Stimulated activated CD4-positive, alpha-beta T cell treated with anti-CD3 and anti-CD28 coated beads, Interleukin-1b, Interleukin-23, amount 100 ng/mL, for 48 hours (primary cell): Measurements from ENCODE around the gene ARHGAP29.

Source experiments
- DNase-seq: peaks from one replicate; pipeline ENCODE4 v3.0.0-alpha.2; 2020

ARHGAP29 gene, protein sequence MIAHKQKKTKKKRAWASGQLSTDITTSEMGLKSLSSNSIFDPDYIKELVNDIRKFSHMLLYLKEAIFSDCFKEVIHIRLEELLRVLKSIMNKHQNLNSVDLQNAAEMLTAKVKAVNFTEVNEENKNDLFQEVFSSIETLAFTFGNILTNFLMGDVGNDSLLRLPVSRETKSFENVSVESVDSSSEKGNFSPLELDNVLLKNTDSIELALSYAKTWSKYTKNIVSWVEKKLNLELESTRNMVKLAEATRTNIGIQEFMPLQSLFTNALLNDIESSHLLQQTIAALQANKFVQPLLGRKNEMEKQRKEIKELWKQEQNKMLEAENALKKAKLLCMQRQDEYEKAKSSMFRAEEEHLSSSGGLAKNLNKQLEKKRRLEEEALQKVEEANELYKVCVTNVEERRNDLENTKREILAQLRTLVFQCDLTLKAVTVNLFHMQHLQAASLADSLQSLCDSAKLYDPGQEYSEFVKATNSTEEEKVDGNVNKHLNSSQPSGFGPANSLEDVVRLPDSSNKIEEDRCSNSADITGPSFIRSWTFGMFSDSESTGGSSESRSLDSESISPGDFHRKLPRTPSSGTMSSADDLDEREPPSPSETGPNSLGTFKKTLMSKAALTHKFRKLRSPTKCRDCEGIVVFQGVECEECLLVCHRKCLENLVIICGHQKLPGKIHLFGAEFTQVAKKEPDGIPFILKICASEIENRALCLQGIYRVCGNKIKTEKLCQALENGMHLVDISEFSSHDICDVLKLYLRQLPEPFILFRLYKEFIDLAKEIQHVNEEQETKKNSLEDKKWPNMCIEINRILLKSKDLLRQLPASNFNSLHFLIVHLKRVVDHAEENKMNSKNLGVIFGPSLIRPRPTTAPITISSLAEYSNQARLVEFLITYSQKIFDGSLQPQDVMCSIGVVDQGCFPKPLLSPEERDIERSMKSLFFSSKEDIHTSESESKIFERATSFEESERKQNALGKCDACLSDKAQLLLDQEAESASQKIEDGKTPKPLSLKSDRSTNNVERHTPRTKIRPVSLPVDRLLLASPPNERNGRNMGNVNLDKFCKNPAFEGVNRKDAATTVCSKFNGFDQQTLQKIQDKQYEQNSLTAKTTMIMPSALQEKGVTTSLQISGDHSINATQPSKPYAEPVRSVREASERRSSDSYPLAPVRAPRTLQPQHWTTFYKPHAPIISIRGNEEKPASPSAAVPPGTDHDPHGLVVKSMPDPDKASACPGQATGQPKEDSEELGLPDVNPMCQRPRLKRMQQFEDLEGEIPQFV

GRCh38 chr1:94237291-94238226, at the start of gene ARHGAP29:
TSS of gene ARHGAP29 (minus strand) at chr1:94237584. CDS start at chr1:94231611, 5,973 bp downstream.
- peak; percentile 57 for DNase-seq

DNA sequence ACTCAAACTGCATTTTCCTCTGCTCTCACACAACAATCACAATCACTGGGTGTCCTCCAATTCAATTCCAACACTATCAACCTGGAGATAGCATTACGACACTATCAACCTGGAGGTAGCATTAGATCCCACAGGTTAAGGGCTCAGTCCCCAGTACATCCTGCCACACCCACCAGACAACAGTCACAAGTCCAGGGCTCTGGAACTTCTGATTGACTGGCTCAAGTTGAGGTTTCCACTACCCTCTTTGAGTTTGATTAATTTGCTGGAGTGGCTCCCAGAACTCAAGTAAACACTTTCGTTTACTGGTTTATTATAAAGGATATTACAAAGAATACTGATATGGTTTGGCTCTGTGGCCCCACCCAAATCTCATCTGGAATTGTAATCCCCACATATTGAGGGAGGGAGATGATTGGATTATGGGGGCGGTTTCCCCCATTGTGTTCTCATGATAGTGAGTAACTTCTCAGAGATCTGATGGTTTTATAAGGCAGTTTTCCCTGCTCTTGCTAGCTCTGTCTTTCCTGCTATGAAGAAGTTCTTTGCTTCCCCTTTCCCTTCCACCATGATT, 49.6 kb upstream of the ARHGAP29 start:
- DNase-seq = no peak

DNA sequence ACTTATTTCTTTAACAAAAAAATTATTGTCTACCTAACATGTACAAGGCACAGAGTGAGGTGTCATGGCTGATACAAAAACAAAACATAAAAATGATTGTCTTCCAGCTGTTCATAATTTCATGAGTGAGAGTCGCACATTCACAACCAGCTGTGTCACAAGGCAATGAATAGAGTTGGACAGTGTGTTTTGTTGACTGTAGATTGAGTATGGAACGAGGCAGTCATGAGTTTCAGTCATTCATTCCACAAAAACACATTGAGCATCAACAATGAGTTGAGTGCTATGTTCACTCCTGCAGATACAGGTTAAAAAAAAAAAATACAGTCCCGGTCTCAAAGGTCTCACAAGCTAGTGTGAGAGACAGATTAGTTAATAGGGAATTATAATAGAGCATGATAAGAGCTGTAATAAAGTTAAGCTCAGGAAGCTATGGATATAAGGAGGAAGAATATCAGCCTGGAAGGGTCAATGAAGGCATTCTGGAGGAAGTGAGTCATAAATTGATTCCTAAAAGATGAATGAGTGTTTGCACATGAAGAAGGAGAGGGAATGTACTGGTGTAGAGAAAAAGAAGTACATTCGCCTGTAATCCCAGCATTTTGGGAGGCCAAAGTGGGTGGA, 47.8 kb upstream of the ARHGAP29 start:
- no peak for DNase-seq

- no peak for DNase-seq
These were observed 47.1 kb upstream of the ARHGAP29 start for GRCh38 chr1:94284476-94284875.

DNA sequence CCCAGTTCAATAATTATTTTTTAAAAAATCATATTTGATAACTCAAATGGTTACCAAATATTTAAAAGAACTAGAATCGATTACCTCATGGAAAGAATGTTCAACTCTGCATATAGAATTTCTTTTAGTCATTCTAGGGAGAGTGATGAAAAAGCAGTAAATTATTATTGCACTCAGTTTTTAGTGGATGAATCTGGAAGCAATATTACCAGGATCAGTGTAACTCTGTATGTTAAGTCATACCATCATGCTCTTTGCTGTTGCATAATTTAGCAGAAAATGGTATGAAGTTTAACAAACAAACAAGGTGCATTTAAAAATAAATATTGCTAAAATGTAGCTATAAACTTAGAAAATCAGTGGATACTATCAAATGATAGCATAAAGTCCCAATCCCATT, 46.1 kb upstream of the ARHGAP29 start:
- no peak for DNase-seq

DNA sequence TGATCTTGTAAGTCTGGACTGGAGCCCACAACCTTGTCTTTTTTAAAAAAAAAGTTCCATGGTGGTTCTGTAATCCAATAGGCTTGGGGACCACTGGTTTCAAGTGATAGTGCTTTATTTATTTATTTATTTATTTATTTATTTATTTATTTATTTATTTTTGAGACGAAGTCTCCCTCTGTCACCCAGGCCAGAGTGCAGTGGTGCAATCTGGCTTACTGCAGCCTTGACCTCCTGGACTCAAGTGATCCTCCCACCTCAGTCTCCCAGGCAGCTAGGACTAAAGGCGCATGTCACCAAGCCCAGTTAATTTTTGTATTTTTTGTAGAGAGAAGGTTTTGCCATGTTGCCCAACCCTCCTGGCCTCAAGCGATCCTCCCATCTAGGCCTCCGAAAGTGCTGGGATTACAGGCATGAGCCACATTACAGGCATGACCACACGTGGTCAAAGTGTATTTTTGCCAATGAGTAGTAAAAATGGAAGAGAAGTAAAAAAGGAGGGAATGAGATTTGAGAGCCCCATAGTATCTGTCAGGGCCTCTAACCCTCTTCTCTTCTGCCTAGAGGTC, 44.8 kb upstream of the ARHGAP29 start:
- DNase-seq = no peak

DNA sequence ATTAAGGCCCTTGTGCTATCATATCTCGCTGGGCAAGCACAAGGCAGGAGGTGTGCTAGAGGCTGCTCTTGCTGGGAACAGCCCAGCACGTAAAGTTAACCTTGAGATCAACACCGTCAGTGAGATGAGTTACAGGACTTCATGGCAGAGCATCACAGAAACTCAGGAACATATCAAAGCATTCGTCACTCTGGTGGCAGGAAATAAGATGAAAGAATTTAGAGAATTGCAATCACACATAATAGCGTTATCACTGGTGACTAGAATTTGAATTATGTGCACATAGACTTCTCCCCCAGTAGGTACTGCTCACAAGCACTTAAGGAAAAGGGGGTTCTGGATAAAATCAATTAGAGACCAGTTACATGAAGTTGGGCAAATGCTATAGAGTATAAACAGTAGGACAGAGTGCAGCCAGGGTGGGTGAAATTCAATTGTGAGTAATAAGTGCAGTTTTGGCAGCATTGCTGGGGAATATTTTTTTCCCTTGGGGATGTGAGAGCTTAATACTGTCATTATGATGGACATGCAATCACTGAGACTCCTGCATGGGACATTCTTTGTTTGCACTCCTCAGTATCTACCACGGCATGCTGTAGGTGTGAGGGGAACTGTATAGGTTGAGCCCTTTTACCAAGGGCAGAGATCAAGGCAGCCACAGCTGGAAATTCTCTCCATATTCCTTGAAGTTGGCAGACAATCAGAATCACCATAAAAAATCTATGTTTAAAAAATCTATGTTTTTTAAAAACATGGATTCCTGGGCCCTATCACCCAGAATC, 44.2 kb upstream of the ARHGAP29 start:
- DNase-seq = no peak

DNA sequence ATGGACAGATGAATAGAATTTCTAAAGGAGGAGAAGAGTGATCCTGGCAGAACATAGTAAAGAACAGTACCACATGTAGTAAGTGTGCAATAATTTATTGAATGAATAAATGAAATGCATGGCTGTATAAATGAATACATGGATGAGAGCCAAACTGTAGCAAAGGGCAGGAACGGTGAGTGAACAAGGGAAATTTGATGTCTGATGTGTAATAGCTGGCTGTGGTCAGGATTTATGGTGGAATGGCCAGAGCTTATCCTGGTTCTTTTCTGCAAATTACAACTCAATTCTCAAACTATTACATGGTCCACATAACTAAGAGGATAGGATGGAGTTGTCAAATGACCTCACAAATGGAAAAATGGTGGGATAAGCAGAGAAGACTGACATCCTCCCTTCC, 43.2 kb upstream of the ARHGAP29 start:
- no peak for DNase-seq

DNA sequence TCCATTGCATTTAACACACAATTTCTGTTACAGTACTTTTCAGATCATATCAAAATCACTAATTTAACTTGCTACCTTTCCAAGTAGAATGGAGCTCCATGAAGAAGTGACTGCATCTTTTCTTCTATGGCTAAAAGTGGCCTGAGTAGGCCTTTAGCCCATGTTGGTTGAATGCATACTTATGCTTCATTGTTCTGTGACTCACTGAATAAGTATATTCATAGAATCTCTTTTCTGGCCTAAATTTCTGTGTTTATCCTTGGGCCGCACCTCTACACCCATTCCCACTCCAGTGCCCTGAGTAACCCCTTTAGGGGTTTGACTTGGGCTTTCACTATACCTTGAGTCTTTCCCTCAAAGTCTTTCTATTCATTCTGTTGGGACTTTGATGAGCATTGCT, 42.1 kb upstream of the ARHGAP29 start:
- no peak for DNase-seq

DNA sequence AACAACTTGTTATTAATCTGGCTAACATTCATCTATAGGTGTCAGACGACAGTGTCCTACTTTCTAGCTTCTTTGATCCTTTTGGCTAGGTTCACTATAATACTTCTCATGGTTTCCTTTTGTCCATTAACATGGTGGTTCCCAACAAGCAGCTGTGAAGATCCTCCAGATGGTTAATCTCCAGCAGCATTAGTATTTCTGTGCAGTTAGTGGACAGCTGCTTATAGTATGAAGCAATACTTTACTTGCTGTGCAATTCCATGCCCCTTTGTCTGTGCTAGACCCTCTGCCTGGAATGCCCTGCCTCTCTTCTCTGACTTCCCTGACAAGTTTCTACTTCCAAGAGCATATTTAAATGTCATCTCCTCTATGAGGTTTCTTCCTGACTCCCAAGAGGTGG, 41.7 kb upstream of the ARHGAP29 start:
- DNase-seq = no peak

GRCh38 chr1:94276988-94277434, 39.6 kb upstream of the ARHGAP29 start:
- no peak for DNase-seq

DNA sequence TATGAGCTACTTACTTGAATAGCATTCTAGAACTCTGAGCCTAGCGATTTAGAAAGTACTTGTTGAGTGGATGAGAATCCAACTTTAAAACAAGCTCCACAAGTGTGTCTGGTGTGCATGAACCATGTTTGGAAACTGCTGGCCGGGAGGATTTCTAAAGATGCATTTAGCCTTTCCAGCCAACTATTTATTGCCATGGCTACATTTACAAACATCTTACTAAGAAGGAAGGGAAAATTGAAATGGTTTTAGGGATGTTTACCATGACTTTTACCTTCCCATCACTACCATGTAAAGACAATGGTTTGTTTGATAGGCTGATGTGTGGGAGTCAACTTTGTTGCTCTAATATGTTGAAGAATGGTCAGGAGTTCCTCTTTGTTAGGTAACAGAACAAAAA, 37.7 kb upstream of the ARHGAP29 start:
- DNase-seq = no peak

DNA sequence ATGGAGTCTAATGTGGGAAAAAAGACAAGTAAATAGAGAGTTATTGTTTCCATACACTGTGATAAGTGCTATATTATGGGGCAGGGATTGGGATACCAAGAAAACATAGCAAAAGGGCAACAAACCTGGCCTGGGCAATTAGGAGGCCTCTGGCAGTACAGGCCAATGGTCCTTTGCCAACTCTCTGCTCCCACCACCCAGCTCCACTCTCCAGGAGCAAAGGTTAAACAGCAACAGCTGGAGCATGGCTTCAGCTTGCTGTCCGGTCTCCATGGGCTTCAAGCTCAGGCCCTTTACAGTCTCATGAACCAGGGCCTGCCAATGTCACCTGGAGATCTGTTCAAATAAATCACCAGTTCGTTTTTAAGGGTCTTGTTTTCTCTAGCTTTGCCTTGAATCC, 37.2 kb upstream of the ARHGAP29 start:
- no peak for DNase-seq

DNA sequence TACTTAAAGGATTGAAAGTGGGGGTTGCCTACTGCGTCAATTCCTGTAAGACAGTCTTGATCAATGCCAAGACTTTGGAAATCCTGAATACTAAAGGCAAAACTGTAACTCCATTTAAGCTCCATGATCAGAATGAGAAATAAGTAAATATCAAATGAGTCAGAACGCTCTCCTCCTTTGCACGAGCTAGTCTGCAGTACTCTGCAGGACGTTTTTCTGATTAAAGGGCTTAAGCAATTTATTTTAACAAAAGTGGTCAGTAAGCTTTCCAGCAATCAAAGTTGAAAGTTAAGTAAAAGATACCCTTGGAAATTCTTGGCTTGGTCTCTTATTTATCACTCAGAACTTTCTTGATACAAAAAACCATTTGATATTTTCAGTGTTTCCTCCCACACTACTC, 35.7 kb upstream of the ARHGAP29 start:
- DNase-seq = no peak

DNA sequence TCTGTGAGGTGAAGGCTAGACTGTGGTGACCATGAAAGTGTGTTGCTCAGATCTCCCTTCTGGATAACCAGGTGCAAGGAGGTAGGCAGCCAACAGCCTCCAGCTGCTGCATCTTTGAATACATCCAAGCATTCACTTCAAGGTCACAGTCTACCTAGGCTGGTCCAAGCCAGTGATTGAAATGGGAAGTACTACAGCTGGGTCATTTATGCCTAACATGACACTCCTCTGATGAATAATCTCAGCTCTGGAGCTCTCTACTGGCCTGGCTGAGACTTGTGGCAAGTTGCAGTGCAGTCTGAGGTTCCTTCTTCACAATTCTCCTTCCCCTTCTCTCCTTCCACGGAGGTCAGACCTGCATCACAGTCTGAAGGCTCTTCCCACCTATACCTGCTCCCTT, 35.0 kb upstream of the ARHGAP29 start:
- no peak for DNase-seq

DNA sequence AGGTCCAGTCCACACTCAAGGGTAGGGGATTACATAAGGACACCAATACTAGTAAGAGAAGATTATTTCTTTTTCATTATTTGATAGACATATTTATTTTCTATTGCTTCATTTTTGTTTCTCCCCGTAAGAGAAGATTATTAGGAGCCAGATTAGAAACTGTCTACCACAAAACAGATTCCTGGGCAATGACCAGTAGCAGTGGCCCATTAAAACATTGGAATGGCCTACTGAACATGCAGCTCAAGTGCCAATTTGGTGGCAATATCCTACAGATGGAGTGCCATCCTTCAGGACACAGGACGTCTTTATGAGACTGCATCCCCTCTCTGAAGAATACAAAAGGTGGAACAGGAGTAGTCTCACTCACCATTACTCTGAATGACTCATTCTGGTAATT, 34.0 kb upstream of the ARHGAP29 start:
- DNase-seq = no peak

- DNase-seq = no peak
These were observed 33.4 kb upstream of the ARHGAP29 start for GRCh38 chr1:94270801-94271203.

GRCh38 chr1:94269921-94270320, 32.5 kb upstream of the ARHGAP29 start:
- DNase-seq = no peak

- no peak for DNase-seq
These were observed 28.5 kb upstream of the ARHGAP29 start for GRCh38 chr1:94265906-94266305.

DNA sequence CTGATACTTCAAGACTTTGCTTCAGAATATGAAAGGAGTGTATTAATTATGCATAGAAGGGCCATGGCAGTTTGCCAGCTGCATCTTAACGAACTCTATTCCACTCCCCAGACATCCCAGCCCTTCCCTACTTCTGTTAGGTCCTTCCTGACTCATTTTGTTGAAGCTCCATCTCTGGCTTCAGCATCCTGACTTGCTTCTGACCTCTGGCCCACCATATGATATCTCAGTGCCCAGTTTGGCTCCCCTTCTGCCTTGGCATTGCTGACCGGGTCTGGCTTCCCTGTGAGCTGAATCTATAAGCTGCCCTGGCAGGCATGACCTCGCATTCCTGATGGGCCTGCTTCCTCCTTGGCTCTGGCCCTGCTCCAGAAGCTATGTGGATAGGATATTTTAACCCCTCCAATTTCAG, 27.6 kb upstream of the ARHGAP29 start:
- no peak for DNase-seq
